GM20000 (cell line): ENCODE measurements around the gene SLC12A3.
"Not testable (repeated sequence)": the region's sequence is repeated elsewhere in the genome, so short reads cannot be mapped to it uniquely, and the experiment has no call there.

Source experiments
- DNase-seq: peaks from one replicate; pipeline ENCODE4 v3.0.0; 2012; ENCODE audit warnings: low spot score
- TF ChIP-seq, protein P1 (sequence below): IDR thresholded peaks from 2 replicates; pipeline ENCODE4 v1.5.1; 2012; ENCODE audit warnings: mild to moderate bottlenecking, control low read depth; ENCODE audit errors: extremely low read depth, missing control alignments

Gene SLC12A3

DNA sequence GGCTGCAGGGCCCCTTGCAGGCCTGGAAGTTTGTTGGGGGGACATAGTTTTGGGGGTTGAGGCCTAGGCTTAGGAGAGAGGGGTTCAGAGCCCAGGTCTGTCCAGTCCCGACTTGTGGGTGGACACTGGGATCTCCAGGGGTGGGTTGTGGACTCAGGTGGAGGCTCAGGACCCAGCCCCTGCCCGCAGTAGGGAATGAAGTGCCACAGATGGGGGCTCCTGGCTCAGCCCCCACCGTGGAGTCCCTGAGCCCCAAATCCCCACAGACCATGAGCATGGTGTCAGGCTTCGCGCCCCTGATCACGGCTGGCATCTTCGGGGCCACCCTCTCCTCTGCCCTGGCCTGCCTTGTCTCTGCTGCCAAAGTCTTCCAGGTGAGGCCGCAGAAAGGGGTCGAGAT is 14.3 kb downstream of the SLC12A3 start:
- TF ChIP-seq, protein P1, sequence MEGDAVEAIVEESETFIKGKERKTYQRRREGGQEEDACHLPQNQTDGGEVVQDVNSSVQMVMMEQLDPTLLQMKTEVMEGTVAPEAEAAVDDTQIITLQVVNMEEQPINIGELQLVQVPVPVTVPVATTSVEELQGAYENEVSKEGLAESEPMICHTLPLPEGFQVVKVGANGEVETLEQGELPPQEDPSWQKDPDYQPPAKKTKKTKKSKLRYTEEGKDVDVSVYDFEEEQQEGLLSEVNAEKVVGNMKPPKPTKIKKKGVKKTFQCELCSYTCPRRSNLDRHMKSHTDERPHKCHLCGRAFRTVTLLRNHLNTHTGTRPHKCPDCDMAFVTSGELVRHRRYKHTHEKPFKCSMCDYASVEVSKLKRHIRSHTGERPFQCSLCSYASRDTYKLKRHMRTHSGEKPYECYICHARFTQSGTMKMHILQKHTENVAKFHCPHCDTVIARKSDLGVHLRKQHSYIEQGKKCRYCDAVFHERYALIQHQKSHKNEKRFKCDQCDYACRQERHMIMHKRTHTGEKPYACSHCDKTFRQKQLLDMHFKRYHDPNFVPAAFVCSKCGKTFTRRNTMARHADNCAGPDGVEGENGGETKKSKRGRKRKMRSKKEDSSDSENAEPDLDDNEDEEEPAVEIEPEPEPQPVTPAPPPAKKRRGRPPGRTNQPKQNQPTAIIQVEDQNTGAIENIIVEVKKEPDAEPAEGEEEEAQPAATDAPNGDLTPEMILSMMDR, result no peak
- no peak for DNase-seq

DNA sequence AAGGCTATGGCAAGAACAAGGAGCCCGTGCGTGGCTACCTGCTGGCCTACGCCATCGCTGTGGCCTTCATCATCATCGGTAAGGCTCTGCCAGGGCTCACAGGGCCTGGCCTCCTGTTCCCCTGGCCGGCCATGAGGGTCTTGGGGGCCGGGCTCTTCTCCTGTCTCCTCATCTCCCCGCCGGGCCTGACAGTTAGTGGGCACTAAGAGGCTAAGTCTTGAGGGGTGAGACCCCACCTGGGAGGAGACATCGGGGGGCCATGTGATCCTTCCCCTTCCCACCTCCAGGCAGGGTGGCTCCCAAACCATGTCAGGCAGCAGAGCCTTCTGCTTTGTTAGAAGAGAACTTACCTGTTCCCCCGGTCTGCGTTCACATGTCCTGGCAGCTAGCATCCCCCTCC is 15.2 kb downstream of the SLC12A3 start:
- no peak for DNase-seq
- TF ChIP-seq, protein P1, result no peak

DNA sequence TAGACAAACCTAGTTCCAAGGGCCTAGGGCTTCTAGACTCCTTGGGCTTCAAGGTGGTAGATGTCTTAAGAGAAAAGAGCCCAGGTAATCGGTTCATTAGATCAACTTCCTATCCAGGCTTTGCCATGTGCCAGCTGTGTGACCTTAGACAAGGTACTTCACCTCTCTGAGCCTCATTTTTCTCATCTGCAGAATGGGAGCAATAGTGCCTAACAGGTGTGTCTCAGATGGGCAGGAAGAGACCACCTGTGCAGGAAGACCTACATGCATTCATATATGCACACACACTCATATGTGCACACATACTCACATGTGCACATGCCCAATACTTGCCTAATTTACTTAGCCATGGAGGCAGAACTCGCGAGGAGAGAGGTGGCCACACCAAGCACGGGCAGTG is 15.7 kb downstream of the SLC12A3 start:
- TF ChIP-seq, protein P1, result no peak
- no peak for DNase-seq

DNA sequence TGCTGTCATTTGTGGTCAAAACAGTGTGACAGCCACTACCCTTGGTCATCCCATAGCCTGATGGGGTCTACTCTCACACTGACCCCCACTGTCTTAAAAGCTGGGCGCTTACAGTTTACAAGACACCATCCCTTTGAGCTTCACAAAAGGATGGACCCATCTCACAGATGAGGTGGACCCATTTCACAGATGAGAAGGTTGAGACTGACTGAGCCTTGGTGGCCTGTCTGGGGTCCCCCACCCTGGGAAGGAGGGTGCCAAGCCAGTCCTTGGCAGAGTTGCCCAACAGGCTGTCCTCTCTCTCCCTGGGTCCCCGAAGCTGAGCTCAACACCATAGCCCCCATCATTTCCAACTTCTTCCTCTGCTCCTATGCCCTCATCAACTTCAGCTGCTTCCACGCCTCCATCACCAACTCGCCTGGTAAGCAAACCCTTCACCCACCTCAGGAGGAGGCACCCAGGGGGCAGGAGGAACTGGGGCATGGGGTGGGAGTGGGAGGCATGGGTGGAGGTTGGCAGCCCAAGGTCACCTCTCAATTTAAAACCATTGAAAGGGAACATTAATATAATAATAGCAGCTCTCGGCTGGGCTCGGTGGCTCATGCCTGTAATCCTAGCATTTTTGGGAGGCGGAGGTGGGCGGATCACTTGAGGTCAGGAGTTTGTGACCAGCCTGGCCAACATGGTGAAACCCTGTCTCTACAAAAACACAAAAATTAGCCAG is 17.2 kb downstream of the SLC12A3 start:
- DNase-seq, result no peak

DNA sequence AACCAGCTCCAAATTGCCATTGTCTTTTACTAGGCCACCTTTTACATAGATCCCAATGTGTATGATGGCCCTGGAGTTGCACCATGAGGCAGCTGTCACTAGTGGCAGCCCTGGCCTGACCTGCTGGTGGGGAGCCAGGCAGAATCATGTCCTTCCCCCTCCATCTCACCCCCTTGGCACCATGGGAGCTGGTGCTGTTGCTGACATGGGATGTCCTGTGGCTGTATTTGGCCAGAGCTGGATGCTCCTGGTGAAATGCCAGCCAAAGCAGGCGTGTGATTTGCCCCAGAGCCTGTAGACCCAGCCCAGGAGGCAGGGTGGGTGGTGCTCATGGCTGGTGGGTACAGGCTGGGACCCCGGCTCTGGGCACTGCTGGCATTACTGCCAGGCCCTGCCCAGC is 18.6 kb downstream of the SLC12A3 start:
- TF ChIP-seq, protein P1, result no peak
- no peak for DNase-seq

More for the DNA sequence above, 17.2 kb downstream of the SLC12A3 start:
- TF ChIP-seq, protein P1, result no peak

DNA sequence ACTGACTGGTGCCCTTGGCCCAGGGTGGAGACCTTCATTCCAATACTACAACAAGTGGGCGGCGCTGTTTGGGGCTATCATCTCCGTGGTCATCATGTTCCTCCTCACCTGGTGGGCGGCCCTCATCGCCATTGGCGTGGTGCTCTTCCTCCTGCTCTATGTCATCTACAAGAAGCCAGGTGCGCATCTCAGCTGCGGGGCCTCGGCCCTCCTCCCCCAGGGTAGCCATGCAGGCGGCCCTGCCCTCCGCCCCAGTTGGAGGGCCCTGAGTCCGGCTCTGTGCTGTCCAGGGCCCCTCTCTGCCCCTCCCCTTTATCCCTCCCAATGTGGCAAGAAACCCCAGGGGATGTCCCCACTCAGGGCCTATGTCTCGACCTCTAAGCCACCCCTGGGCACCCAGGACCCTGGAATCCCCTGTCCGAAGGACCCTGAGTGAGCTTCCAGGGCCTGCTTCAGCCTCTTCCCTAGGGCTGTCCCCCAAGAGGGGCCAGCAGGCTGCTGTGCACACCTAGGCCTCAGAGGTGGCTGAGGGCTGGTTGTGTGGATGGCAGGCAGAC is 19.1 kb downstream of the SLC12A3 start:
- TF ChIP-seq, protein P1, result no peak

DNA sequence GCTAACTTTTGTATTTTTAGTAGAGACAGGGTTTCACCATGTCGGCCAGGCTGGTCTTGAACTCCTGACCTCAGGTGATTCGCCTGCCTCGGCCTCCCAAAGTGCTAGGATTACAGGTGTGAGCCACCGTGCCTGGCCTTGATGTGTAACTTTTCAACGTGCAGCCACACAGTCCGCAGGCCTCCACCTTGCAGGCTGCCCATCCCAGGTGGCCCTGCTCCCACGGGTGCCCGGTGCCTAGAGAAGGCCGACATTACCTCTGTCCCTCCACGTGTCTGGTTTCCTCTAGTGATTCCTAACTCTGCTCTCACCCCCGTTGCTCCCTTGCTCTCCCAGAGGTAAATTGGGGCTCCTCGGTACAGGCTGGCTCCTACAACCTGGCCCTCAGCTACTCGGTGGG is 19.9 kb downstream of the SLC12A3 start:
- DNase-seq, result not testable (repeated sequence)

More for the DNA sequence above, 19.1 kb downstream of the SLC12A3 start:
- no peak for DNase-seq
